PC-9 (cell line): Measurements from ENCODE around the gene PVALEF.

Experiments
- EZH2 ChIP-seq: fragments of 200-600 bp; sonication (generic); IDR thresholded peaks from 2 replicates; pipeline ENCODE4 v1.8.0; 2017; ENCODE audit warnings: antibody characterized with exemption, low read depth
- TF ChIP-seq, protein P1 (sequence below): fragments of 200-600 bp; sonication (generic); conservative IDR thresholded peaks from 2 replicates; pipeline ENCODE4 v1.6.1; 2017; ENCODE audit warnings: mixed run types, antibody characterized with exemption, mild to moderate bottlenecking, moderate library complexity

DNA sequence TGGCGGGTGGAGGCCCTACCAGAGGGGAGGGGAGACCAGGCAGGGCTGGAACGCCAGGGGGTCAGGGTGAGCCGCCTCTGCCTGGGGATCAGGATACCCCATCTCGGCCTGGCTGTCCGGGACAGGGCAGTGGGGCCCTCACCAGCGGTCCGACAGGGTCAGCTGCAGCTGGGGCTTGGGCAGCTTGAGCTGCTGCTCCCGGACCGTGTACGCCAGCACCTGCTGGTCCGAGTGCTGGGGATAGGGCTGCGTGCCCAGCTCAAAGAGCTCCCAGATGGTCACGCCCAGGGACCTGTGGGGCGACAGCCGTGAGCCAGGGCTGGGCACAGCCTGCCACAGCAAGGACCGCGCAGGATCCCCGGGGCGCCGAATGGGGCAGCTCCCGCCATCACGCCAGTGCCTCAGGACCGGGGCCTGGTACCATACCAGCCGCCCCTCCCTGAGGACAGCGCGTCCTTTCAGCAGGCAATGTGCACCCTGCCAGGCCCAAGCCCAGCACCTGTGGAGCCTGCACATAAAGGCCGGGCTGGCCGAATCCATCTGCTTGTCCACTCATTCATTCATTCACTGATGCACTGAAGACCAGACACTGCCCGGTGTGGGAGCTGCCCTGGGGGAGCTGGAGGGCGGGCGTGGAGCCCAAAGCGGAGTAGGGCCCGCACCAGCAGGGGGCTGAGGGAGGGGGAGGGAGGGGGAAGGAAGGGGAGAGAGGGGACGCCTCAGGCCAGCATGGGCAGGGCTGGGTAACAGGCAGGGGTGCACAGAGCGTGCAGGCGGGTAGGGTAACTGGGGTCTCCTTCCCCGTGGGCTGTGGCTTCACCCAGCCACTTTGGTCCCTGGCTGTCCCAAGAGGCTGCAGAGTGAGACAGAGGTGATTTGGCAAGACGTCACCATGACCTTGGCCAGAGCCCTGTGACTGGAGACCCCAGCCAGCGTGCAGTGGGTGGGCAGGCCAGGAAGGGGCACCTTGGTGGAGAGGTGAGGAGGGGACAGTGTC is 42.0 kb upstream of the PVALEF start:
- TF ChIP-seq, protein P1, sequence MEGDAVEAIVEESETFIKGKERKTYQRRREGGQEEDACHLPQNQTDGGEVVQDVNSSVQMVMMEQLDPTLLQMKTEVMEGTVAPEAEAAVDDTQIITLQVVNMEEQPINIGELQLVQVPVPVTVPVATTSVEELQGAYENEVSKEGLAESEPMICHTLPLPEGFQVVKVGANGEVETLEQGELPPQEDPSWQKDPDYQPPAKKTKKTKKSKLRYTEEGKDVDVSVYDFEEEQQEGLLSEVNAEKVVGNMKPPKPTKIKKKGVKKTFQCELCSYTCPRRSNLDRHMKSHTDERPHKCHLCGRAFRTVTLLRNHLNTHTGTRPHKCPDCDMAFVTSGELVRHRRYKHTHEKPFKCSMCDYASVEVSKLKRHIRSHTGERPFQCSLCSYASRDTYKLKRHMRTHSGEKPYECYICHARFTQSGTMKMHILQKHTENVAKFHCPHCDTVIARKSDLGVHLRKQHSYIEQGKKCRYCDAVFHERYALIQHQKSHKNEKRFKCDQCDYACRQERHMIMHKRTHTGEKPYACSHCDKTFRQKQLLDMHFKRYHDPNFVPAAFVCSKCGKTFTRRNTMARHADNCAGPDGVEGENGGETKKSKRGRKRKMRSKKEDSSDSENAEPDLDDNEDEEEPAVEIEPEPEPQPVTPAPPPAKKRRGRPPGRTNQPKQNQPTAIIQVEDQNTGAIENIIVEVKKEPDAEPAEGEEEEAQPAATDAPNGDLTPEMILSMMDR: no peak
- TF ChIP-seq EZH2: no peak
